PFSK-1 (cell line): ENCODE measurements around the gene CD244.

Experiments used
- FOXP2 ChIP-seq: optimal IDR thresholded peaks from 2 replicates; pipeline ENCODE3; 2011; ENCODE audit warnings: borderline replicate concordance, control low read depth, inconsistent platforms; ENCODE audit not compliant: insufficient read depth; ENCODE audit errors: extremely low read length, extremely low read depth
- POLR2AphosphoS5 ChIP-seq: IDR thresholded peaks from 2 replicates; pipeline ENCODE4 v1.6.1; 2012; ENCODE audit warnings: low read depth, mild to moderate bottlenecking, control low read depth, low read length, moderate library complexity
- SIN3A ChIP-seq: IDR thresholded peaks from 2 replicates; pipeline ENCODE4 v1.6.1; 2012; ENCODE audit warnings: mild to moderate bottlenecking, low read length, moderate library complexity, borderline replicate concordance; ENCODE audit not compliant: insufficient read depth
- TAF1 ChIP-seq: IDR thresholded peaks from 2 replicates; pipeline ENCODE4 v1.6.1; 2012; ENCODE audit warnings: low read length, control low read depth, borderline replicate concordance; ENCODE audit not compliant: insufficient read depth
- TF ChIP-seq, protein P1 (sequence below), 2 experiments: IDR thresholded peaks; 2 replicates each; pipeline versions ENCODE4 v1.6.1 to v1.8.0; 2011 to 2012; ENCODE audit warnings: low read depth in 2 of 2, low read length in 2 of 2, control low read depth in 1 of 2, inconsistent platforms in 1 of 2, mild to moderate bottlenecking in 1 of 2, moderate library complexity in 1 of 2; ENCODE audit not compliant: insufficient read depth in 1 of 2

The CD244 gene

DNA sequence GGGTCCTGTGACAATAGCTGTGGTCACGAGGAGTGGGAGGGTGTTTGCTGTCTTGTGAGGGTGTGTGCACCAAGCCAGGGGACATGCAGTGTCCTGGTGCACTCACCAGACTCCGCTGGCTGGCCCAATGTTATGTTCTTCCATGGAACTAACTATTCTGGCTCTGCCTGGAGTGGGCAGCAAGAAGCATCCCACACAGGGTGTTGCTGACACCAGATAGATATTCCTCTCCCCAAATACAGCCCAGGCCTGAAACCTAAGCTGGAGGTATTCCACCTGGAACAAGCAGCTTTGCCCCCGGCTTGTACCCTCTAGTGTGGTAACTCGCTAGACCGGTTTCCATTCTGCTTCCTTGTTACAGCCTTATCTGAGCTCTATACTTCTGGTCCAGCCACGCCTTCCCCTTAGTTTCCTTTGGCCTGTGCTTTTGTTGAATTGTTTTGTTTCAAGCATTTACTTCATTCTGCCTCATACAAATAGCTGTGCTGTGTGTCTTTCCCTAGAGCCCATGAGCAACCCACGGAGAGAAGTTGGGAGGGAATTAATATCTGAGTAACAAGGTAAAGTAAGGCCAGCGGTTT is 81.4 kb downstream of the CD244 start:
- TF ChIP-seq, protein P1, sequence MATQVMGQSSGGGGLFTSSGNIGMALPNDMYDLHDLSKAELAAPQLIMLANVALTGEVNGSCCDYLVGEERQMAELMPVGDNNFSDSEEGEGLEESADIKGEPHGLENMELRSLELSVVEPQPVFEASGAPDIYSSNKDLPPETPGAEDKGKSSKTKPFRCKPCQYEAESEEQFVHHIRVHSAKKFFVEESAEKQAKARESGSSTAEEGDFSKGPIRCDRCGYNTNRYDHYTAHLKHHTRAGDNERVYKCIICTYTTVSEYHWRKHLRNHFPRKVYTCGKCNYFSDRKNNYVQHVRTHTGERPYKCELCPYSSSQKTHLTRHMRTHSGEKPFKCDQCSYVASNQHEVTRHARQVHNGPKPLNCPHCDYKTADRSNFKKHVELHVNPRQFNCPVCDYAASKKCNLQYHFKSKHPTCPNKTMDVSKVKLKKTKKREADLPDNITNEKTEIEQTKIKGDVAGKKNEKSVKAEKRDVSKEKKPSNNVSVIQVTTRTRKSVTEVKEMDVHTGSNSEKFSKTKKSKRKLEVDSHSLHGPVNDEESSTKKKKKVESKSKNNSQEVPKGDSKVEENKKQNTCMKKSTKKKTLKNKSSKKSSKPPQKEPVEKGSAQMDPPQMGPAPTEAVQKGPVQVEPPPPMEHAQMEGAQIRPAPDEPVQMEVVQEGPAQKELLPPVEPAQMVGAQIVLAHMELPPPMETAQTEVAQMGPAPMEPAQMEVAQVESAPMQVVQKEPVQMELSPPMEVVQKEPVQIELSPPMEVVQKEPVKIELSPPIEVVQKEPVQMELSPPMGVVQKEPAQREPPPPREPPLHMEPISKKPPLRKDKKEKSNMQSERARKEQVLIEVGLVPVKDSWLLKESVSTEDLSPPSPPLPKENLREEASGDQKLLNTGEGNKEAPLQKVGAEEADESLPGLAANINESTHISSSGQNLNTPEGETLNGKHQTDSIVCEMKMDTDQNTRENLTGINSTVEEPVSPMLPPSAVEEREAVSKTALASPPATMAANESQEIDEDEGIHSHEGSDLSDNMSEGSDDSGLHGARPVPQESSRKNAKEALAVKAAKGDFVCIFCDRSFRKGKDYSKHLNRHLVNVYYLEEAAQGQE (IDR thresholded peaks at IDR 0.05; ENCODE audit: insufficient read depth in 1 of 2, low read depth in 2 of 2, low read length in 2 of 2), result no peak
- TF ChIP-seq POLR2AphosphoS5 (no peak), TAF1 (no peak), FOXP2 (no peak), SIN3A (no peak)

DNA sequence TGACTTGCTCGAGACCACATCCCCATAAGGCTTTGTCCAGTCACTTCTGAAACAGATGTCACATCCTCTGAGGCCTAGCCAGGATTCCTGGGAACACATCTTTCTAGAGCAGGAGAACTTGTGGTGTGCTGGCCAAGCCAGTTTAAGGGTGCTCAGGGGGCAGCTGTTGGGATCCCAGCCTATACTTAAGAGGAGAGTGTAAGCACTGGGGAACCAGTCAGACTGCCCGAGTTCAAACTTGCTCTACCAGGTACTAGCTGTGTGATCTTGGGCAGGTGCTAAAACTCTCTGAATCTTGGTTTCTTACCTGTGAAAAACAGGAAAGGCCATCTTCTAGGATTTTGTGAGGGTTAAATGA is 82.3 kb downstream of the CD244 start:
- no peak for TF ChIP-seq FOXP2
- TF ChIP-seq, protein P1 (IDR thresholded peaks at IDR 0.05; ENCODE audit: insufficient read depth in 1 of 2, low read depth in 2 of 2, low read length in 2 of 2), result no peak
- no peak for TF ChIP-seq TAF1
- no peak for TF ChIP-seq POLR2AphosphoS5
- TF ChIP-seq SIN3A, result no peak
